A673 (cell line): ENCODE results near the gene PLXND1. TPM values are rescaled to one million over a fixed set of nuclear protein-coding genes. Genes with fewer than 3 reads are reported as not detected.

ENCODE experiments used
- BruUV-seq: library from RNA; stranded (reverse); fragments of 400-500 nt; replicated peaks from 2 replicates; lab custom pipeline; 2021; lab: Mats Ljungman, UMichigan
- CTCF ChIA-PET: fragments of 300-600 bp; sonication (Branson Sonifier 250); formaldehyde crosslinking; loops from one replicate; lab custom pipeline; 2022; ENCODE audit warnings: antibody characterized with exemption; lab: Charles Lee
- POLR2A ChIA-PET: fragments of 300-600 bp; sonication (Branson Sonifier 250); formaldehyde crosslinking; loops from one replicate; lab custom pipeline; 2022; ENCODE audit warnings: antibody characterized with exemption; ENCODE audit not compliant: low non-redundant PET; lab: Charles Lee
- DNase-seq: peaks from one replicate; pipeline ENCODE4 v3.0.0-alpha.2; 2015; ENCODE audit warnings: low spot score
- H3K27ac ChIP-seq: fragments of 200-600 bp; sonication (generic); 2 replicates; pipeline ENCODE4 v1.5.1; 2016; ENCODE audit warnings: mixed run types, low read depth, mild to moderate bottlenecking, mixed read lengths, antibody characterized with exemption, low read length; ENCODE audit not compliant: poor library complexity, severe bottlenecking
- H3K27me3 ChIP-seq: fragments of 200-600 bp; sonication (generic); replicated peaks from 2 replicates; pipeline ENCODE4 v1.6.1; 2017; ENCODE audit warnings: mixed run types, low read depth, mild to moderate bottlenecking, mixed read lengths, antibody characterized with exemption, low read length; ENCODE audit not compliant: insufficient read depth, poor library complexity
- H3K36me3 ChIP-seq: fragments of 200-600 bp; sonication (generic); 2 replicates; pipeline ENCODE4 v1.6.1; 2016; ENCODE audit warnings: mixed run types, mild to moderate bottlenecking, mixed read lengths, antibody characterized with exemption, low read length; ENCODE audit not compliant: insufficient read depth, poor library complexity, severe bottlenecking
- H3K4me1 ChIP-seq: fragments of 200-600 bp; sonication (generic); 2 replicates; pipeline ENCODE4 v1.6.1; 2017; ENCODE audit warnings: mixed run types, mild to moderate bottlenecking, mixed read lengths, antibody characterized with exemption, low read length; ENCODE audit not compliant: insufficient read depth, poor library complexity, severe bottlenecking
- H3K4me3 ChIP-seq: fragments of 200-600 bp; sonication (generic); 2 replicates; pipeline ENCODE4 v1.5.1; 2016; ENCODE audit warnings: low read depth, mixed run types, mild to moderate bottlenecking, mixed read lengths, low read length; ENCODE audit not compliant: poor library complexity, severe bottlenecking
- H3K9me3 ChIP-seq: fragments of 200-600 bp; sonication (generic); 2 replicates; pipeline ENCODE4 v1.6.1; 2016; ENCODE audit warnings: mixed run types, low read depth, mild to moderate bottlenecking, mixed read lengths, antibody characterized with exemption, low read length; ENCODE audit not compliant: poor library complexity, severe bottlenecking
- EZH2 ChIP-seq: fragments of 200-600 bp; sonication (generic); IDR thresholded peaks from 2 replicates; pipeline ENCODE4 v1.6.1; 2017; ENCODE audit warnings: borderline replicate concordance, low read depth, mild to moderate bottlenecking, mixed read lengths, antibody characterized with exemption, low read length; ENCODE audit not compliant: poor library complexity, severe bottlenecking
- intact Hi-C: fragments of 100-400 bp; cut with micrococcal nuclease; formaldehyde crosslinking; loops from one replicate; pipeline ENCODE4 v1.10.0; 2022; ENCODE audit not compliant: unreplicated experiment
- total RNA-seq: library from RNA; stranded (reverse); gene quantifications from 2 replicates; pipeline ENCODE4 v1.2.3, GENCODE V29; 2021
- TF ChIP-seq, protein P1 (sequence below): fragments of 300-800, 200-600 bp; sonication (generic); conservative IDR thresholded peaks from 2 replicates; pipeline ENCODE4 v1.5.1; 2017; ENCODE audit warnings: low read depth, mild to moderate bottlenecking, antibody characterized with exemption, low read length, moderate library complexity, mixed read lengths

Gene PLXND1
- total RNA-seq, 1 experiment from 2014 or later, result 31.5 TPM

DNA sequence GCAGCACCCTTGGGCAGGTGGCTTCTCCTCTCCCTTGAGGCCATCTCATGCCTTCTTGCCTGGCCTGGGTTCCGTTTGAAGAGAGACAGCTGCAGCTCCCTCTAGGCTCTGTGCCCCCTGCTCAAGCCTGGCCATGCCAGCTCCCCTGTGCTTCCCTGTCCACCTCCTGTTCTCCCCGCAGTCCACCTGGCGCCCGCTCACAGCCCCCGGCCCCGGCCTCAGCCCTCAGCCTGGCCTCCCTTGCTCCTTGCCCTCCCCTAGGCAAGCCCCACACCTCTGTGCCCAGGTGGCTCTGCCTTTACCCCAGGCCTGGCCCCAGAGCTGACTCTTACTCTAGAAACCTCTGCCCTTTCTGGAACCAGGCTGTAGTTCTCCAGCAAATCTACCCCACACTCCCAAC, 91.9 kb downstream of the PLXND1 start:
- H3K4me3 ChIP-seq, result no peak overlapping the region
- POLR2A ChIA-PET, result no interaction called here
- peaks cover 3% of the 10 kb centered on the region for H3K36me3 ChIP-seq
- H3K27me3 ChIP-seq, result no peaks in the 10 kb centered on the region
- TF ChIP-seq EZH2, result no peak
- TF ChIP-seq, protein P1, sequence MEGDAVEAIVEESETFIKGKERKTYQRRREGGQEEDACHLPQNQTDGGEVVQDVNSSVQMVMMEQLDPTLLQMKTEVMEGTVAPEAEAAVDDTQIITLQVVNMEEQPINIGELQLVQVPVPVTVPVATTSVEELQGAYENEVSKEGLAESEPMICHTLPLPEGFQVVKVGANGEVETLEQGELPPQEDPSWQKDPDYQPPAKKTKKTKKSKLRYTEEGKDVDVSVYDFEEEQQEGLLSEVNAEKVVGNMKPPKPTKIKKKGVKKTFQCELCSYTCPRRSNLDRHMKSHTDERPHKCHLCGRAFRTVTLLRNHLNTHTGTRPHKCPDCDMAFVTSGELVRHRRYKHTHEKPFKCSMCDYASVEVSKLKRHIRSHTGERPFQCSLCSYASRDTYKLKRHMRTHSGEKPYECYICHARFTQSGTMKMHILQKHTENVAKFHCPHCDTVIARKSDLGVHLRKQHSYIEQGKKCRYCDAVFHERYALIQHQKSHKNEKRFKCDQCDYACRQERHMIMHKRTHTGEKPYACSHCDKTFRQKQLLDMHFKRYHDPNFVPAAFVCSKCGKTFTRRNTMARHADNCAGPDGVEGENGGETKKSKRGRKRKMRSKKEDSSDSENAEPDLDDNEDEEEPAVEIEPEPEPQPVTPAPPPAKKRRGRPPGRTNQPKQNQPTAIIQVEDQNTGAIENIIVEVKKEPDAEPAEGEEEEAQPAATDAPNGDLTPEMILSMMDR, result no peak
- no peaks in the 10 kb centered on the region for H3K9me3 ChIP-seq
- intact Hi-C loops, result no loop called here
- H3K27ac ChIP-seq, result no peak overlapping the region
- BruUV-seq, result no TSS peak
- CTCF ChIA-PET, result no interaction called here
- no peak for DNase-seq
- no peaks in the 10 kb centered on the region for H3K4me1 ChIP-seq

DNA sequence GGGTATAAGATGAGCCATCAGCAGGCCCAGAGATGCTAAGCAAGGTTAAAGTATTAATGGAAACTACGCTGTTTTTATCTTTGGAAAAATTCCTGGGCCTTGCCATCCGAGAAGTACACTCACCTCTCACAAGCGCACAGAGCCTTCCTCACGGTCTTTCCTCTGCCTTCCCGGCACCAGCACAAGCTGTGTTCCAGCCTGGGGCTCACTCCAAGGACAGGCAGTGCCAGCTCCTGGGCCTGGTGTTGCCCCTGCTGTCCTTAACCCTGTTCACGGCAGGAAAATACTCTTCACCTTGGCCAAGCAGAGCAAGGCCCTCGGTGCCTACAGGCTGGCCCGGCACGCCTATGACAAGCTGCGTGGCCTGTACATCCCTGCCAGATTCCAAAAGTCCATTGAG, 92.4 kb downstream of the PLXND1 start:
- CTCF ChIA-PET, result no interaction called here
- no peak overlapping the region for H3K4me3 ChIP-seq
- DNase-seq, result no peak
- no peak overlapping the region for H3K27ac ChIP-seq
- BruUV-seq, result no TSS peak
- H3K9me3 ChIP-seq, result no peaks in the 10 kb centered on the region
- TF ChIP-seq, protein P1, result no peak
- H3K36me3 ChIP-seq, result peaks cover 3% of the 10 kb centered on the region
- no peaks in the 10 kb centered on the region for H3K4me1 ChIP-seq
- POLR2A ChIA-PET, result no interaction called here
- H3K27me3 ChIP-seq, result no peaks in the 10 kb centered on the region
- intact Hi-C loops, result no loop called here

DNA sequence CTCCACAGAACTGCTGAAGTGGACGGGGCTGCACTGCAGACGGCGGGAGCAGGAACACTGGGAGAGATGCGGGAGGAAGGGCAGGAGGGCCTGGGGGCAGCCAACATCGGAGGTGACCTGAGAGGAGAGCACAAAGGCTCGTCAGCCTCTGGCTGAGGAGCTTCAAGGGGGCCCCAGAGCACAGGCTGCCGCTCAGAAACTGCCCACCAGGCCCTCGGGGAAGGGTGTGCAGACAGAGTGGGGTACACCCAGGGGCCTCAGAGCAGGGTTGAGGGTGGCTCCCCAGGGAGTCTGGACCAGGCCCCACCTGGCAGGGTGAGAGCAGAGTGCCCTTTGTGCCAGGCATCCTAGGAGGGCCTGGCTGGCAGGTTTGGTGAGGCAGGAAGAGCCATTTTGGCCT, 92.8 kb downstream of the PLXND1 start:
- Histone ChIP-seq H3K4me3 (no peak overlapping the region), H3K27ac (no peak overlapping the region), H3K9me3 (no peaks in the 10 kb centered on the region), H3K4me1 (no peaks in the 10 kb centered on the region), H3K36me3 (peaks cover 3% of the 10 kb centered on the region), H3K27me3 (no peaks in the 10 kb centered on the region)
- TF ChIP-seq EZH2, result no peak
- TF ChIP-seq, protein P1, result no peak
- intact Hi-C loops, result no loop called here
- DNase-seq, result no peak
- BruUV-seq, result no TSS peak
- ChIA-PET POLR2A (no interaction called here), CTCF (no interaction called here)
